ENCODE measurements around the gene ZBTB18. TPM values are rescaled to one million over a fixed set of nuclear protein-coding genes. Genes with fewer than 3 reads are reported as not detected.

The ZBTB18 gene
- total and polyA plus RNA-seq, 2 of the 4 experiments (the other 2 are of a cell fraction) = 10.0 to 16.0 TPM

- 0 out of 2 replicates have a peak, but pooled peaks cover 2% of the 10 kb centered on the region for H3K9me1 ChIP-seq (ENCODE audit: insufficient read depth, low read length)
- H3K4me2 ChIP-seq (ENCODE audit: low read depth, low read length) = no peak overlapping the region
- in situ Hi-C loops (cut with MboI; ENCODE audit: low sequenced_read_pairs) = loop anchor here (25.0 kb wide), 1 partner anchor 194 kb away; no protein-coding TSS in a partner anchor
- no peak overlapping the region for H4K91ac ChIP-seq (ENCODE audit: insufficient read depth, low read depth, low read length)
- intact Hi-C loops (cut with micrococcal nuclease) = no loop called here
- H2AFZ ChIP-seq (replicated peaks; ENCODE audit: low read length, poor library complexity) = no peak overlapping the region
- H3K27me3 ChIP-seq (ENCODE audit: control insufficient read depth, insufficient read depth, low read length) = peaks cover 3% of the 10 kb centered on the region
- no peak for TF ChIP-seq CEBPB (IDR thresholded peaks at IDR 0.05; ENCODE audit: low read depth, low read length)
- TF ChIP-seq MAZ (IDR thresholded peaks at IDR 0.05; ENCODE audit: borderline replicate concordance, low read depth, low read length) = no peak
- no peak for TF ChIP-seq CHD1 (IDR thresholded peaks at IDR 0.05; ENCODE audit: low read depth, low read length)
- TF ChIP-seq CTCF (conservative IDR thresholded peaks at IDR 0.05; ENCODE audit: low read depth, low read length) = no peak
- TF ChIP-seq RAD21 (IDR thresholded peaks at IDR 0.05; ENCODE audit: low read length) = no peak
- TF ChIP-seq MXI1 (IDR thresholded peaks at IDR 0.05; ENCODE audit: borderline replicate concordance, low read depth, low read length) = no peak
- TF ChIP-seq RFX5 (IDR thresholded peaks at IDR 0.05; ENCODE audit: low read depth, low read length) = no peak
- TF ChIP-seq POLR2A (IDR thresholded peaks at IDR 0.05; ENCODE audit: low read depth, low read length) = no peak
- no peak overlapping the region for H2BK120ac ChIP-seq (ENCODE audit: low read depth, low read length)
- no peak overlapping the region for H3K27ac ChIP-seq (ENCODE audit: insufficient read depth, low read length)
- no peak overlapping the region for H4K5ac ChIP-seq (ENCODE audit: low read depth, low read length)
- WGBS, 2 experiments (ENCODE audit: extremely low coverage in 2 of 2, insufficient read length in 1 of 2) = 75% methylated on average over 2 of the region's 6 CpGs; no CpG with 5 or more reads in 1 of the 2 experiments
- ChIA-PET POLR2A (ENCODE audit: unreplicated experiment) (no interaction called here), CTCF (no interaction called here)
- no peak overlapping the region for H3K14ac ChIP-seq (replicated peaks; ENCODE audit: low read depth, low read length)
- H3K4me1 ChIP-seq (ENCODE audit: control insufficient read depth, insufficient read depth, low read length) = peaks cover 7% of the 10 kb centered on the region
- no peak overlapping the region for H2AK9ac ChIP-seq (replicated peaks; ENCODE audit: low read depth, low read length, poor library complexity)
- no peak overlapping the region for H3K9ac ChIP-seq (ENCODE audit: low read depth, low read length)
- H2BK20ac ChIP-seq (ENCODE audit: low read depth, low read length) = no peak overlapping the region
- no peaks in the 10 kb centered on the region for H3K79me1 ChIP-seq (ENCODE audit: low read depth in 1 of 2, low read length in 2 of 2)
- H4K20me1 ChIP-seq (ENCODE audit: insufficient read depth, low read length) = no peaks in the 10 kb centered on the region
- no peaks in the 10 kb centered on the region for H3K36me3 ChIP-seq (ENCODE audit: control insufficient read depth, insufficient read depth, low read length)
- H2BK5ac ChIP-seq (ENCODE audit: low read depth, low read length, poor library complexity, severe bottlenecking) = no peak overlapping the region
- no peak overlapping the region for H3K56ac ChIP-seq (ENCODE audit: extremely low read depth, insufficient read depth, low read length)
- peak; percentile 9 for DNase-seq
- H2AK5ac ChIP-seq (ENCODE audit: low read depth, low read length) = no peak overlapping the region
- no TSS peak for BruUV-seq (replicated peaks)
- H3K9me3 ChIP-seq (ENCODE audit: control insufficient read depth, insufficient read depth, low read length) = no peaks in the 10 kb centered on the region
- H2BK15ac ChIP-seq (ENCODE audit: low read depth, low read length) = no peak overlapping the region
- no peak overlapping the region for H3K23ac ChIP-seq (ENCODE audit: low read depth, low read length)
- H4K8ac ChIP-seq (ENCODE audit: low read depth in 2 of 2, low read length in 2 of 2) = no peak overlapping the region
- ATAC-seq (ENCODE audit: low read depth) = no peak
- no peak overlapping the region for H3K4ac ChIP-seq (ENCODE audit: low read depth, low read length)
- H3K18ac ChIP-seq (ENCODE audit: low read depth, low read length) = no peak overlapping the region
- dilution Hi-C loops (cut with HindIII; ENCODE audit: low sequenced_read_pairs, unreplicated experiment) = no loop called here
- H3K4me3 ChIP-seq (ENCODE audit: insufficient read depth, low read depth, low read length) = no peak overlapping the region
These were observed 17.5 kb downstream of the ZBTB18 start for GRCh38 chr1:244068567-244068966.

Measured in IMR-90 (cell line).